IMR-90 (cell line): ENCODE measurements around the gene NSUN6. TPM values are rescaled to one million over a fixed set of nuclear protein-coding genes. Genes with fewer than 3 reads are reported as not detected.
A peak's percentile ranks its signal among the peaks of the same experiment; 100 is the strongest.

Experiments used
- ATAC-seq: fragments of 200-7000 bp; cut with Tn5 transposase; 2 replicates; pipeline ENCODE4 v1.9.1; 2020; ENCODE audit warnings: low read depth, mild to moderate bottlenecking, moderate library complexity
- BruUV-seq: library from RNA; stranded (reverse); fragments of 400-500 nt; replicated peaks from 2 replicates; lab custom pipeline; 2021; lab: Mats Ljungman, UMichigan
- CTCF ChIA-PET: fragments of 300-600 bp; formaldehyde crosslinking; extraction: SDS; loops from one replicate; lab custom pipeline; 2021; ENCODE audit warnings: antibody characterized with exemption; lab: Yijun Ruan, JAX
- POLR2A ChIA-PET: fragments of 300-600 bp; sonication (Branson Sonifier 250); formaldehyde crosslinking; loops from one replicate; lab custom pipeline; 2022; ENCODE audit warnings: antibody characterized with exemption; ENCODE audit not compliant: unreplicated experiment; lab: Charles Lee
- DNase-seq: peaks from one replicate; pipeline ENCODE4 v3.0.0; 2013
- H2AFZ ChIP-seq: replicated peaks from 2 replicates; pipeline ENCODE3; 2013; ENCODE audit warnings: low read length, mild to moderate bottlenecking; ENCODE audit not compliant: poor library complexity
- H2AK5ac ChIP-seq: 2 replicates; pipeline ENCODE4 v1.6.1; 2013; ENCODE audit warnings: low read depth, low read length, inconsistent platforms
- H2AK9ac ChIP-seq: replicated peaks from 2 replicates; pipeline ENCODE3; 2013; ENCODE audit warnings: mild to moderate bottlenecking, low read depth, low read length, moderate library complexity; ENCODE audit not compliant: poor library complexity
- H2BK120ac ChIP-seq: 2 replicates; pipeline ENCODE4 v1.6.1; 2013; ENCODE audit warnings: low read depth, low read length, inconsistent platforms
- H2BK15ac ChIP-seq: 3 replicates; pipeline ENCODE4 v1.6.1; 2013; ENCODE audit warnings: low read depth, low read length, inconsistent platforms
- H2BK20ac ChIP-seq: 2 replicates; pipeline ENCODE4 v1.6.1; 2013; ENCODE audit warnings: low read depth, mild to moderate bottlenecking, inconsistent platforms, low read length, moderate library complexity
- H2BK5ac ChIP-seq: 2 replicates; pipeline ENCODE4 v1.6.1; 2013; ENCODE audit warnings: mild to moderate bottlenecking, low read depth, low read length, inconsistent platforms; ENCODE audit not compliant: poor library complexity, severe bottlenecking
- H3K14ac ChIP-seq: replicated peaks from 2 replicates; pipeline ENCODE4 v1.6.1; 2013; ENCODE audit warnings: low read depth, low read length, inconsistent platforms
- H3K18ac ChIP-seq: 2 replicates; pipeline ENCODE4 v1.6.1; 2013; ENCODE audit warnings: low read depth, low read length, control low read depth
- H3K23ac ChIP-seq: 2 replicates; pipeline ENCODE4 v1.6.1; 2013; ENCODE audit warnings: low read depth, low read length, inconsistent platforms
- H3K27ac ChIP-seq: 2 replicates; pipeline ENCODE4 v1.5.1; 2013; ENCODE audit warnings: mild to moderate bottlenecking, control low read depth, low read length; ENCODE audit not compliant: insufficient read depth
- H3K27me3 ChIP-seq: 2 replicates; pipeline ENCODE4 v1.6.1; 2013; ENCODE audit warnings: low read length; ENCODE audit not compliant: control insufficient read depth, insufficient read depth
- H3K36me3 ChIP-seq: 2 replicates; pipeline ENCODE4 v1.6.1; 2013; ENCODE audit warnings: low read length, mixed read lengths; ENCODE audit not compliant: control insufficient read depth, insufficient read depth
- H3K4ac ChIP-seq: 2 replicates; pipeline ENCODE4 v1.6.1; 2013; ENCODE audit warnings: low read depth, low read length, inconsistent platforms
- H3K4me1 ChIP-seq: 2 replicates; pipeline ENCODE4 v1.6.1; 2013; ENCODE audit warnings: low read length, mixed read lengths; ENCODE audit not compliant: control insufficient read depth, insufficient read depth
- H3K4me2 ChIP-seq: 2 replicates; pipeline ENCODE4 v1.6.1; 2013; ENCODE audit warnings: low read depth, mild to moderate bottlenecking, control low read depth, low read length, moderate library complexity
- H3K4me3 ChIP-seq: 2 replicates; pipeline ENCODE4 v1.5.1; 2013; ENCODE audit warnings: low read depth, mild to moderate bottlenecking, control low read depth, low read length, moderate library complexity; ENCODE audit not compliant: insufficient read depth
- H3K56ac ChIP-seq: 2 replicates; pipeline ENCODE4 v1.6.1; 2013; ENCODE audit warnings: low read length, inconsistent platforms; ENCODE audit not compliant: insufficient read depth; ENCODE audit errors: extremely low read depth
- H3K79me1 ChIP-seq, 2 experiments: 2 replicates each; pipeline ENCODE4 v1.6.1; 2013; ENCODE audit warnings: low read length in 2 of 2, inconsistent platforms in 1 of 2, low read depth in 1 of 2
- H3K9ac ChIP-seq: 2 replicates; pipeline ENCODE4 v1.6.1; 2013; ENCODE audit warnings: low read depth, low read length, control low read depth
- H3K9me1 ChIP-seq: 2 replicates; pipeline ENCODE4 v1.6.1; 2013; ENCODE audit warnings: low read length, inconsistent platforms; ENCODE audit not compliant: insufficient read depth
- H3K9me3 ChIP-seq: 2 replicates; pipeline ENCODE4 v1.6.1; 2013; ENCODE audit warnings: low read length; ENCODE audit not compliant: control insufficient read depth, insufficient read depth
- H4K20me1 ChIP-seq: 2 replicates; pipeline ENCODE4 v1.6.1; 2013; ENCODE audit warnings: low read length, inconsistent platforms; ENCODE audit not compliant: insufficient read depth
- H4K5ac ChIP-seq: 2 replicates; pipeline ENCODE4 v1.6.1; 2013; ENCODE audit warnings: mild to moderate bottlenecking, low read depth, low read length, control low read depth
- H4K8ac ChIP-seq, 2 experiments: 2 replicates each; pipeline ENCODE4 v1.6.1; 2013; ENCODE audit warnings: low read depth in 2 of 2, low read length in 2 of 2, control low read depth in 1 of 2, inconsistent platforms in 1 of 2
- H4K91ac ChIP-seq: 2 replicates; pipeline ENCODE4 v1.6.1; 2013; ENCODE audit warnings: low read depth, low read length, inconsistent platforms; ENCODE audit not compliant: insufficient read depth
- CEBPB ChIP-seq: IDR thresholded peaks from 2 replicates; pipeline ENCODE4 v1.6.1; 2012; ENCODE audit warnings: low read depth, low read length, improper control_type of control experiment
- CHD1 ChIP-seq: IDR thresholded peaks from 2 replicates; pipeline ENCODE4 v1.6.1; 2012; ENCODE audit warnings: low read depth, low read length, improper control_type of control experiment
- CTCF ChIP-seq: conservative IDR thresholded peaks from 2 replicates; pipeline ENCODE4 v1.5.1; 2012; ENCODE audit warnings: mild to moderate bottlenecking, low read depth, low read length, improper control_type of control experiment
- MAFK ChIP-seq: IDR thresholded peaks from 2 replicates; pipeline ENCODE4 v1.6.1; 2012; ENCODE audit warnings: low read depth, low read length, improper control_type of control experiment
- MAZ ChIP-seq: IDR thresholded peaks from 2 replicates; pipeline ENCODE4 v1.6.1; 2012; ENCODE audit warnings: low read depth, mild to moderate bottlenecking, low read length, improper control_type of control experiment, moderate library complexity, borderline replicate concordance
- RCOR1 ChIP-seq: IDR thresholded peaks from 2 replicates; pipeline ENCODE4 v1.6.1; 2012; ENCODE audit warnings: mild to moderate bottlenecking, low read length, improper control_type of control experiment; ENCODE audit not compliant: insufficient replicate concordance
- WGBS, 2 experiments: methylation state at CpG; one replicate each; pipeline versions ENCODE4 v1.1.5 to v1.1.7; 2013; ENCODE audit warnings: missing lambda C conversion rate in 2 of 2; ENCODE audit not compliant: insufficient read length in 1 of 2; ENCODE audit errors: extremely low coverage in 2 of 2; 5-methylcytosine and 5-hydroxymethylcytosine counted together
- dilution Hi-C: fragments of 300-500 bp; cut with HindIII; formaldehyde crosslinking; loops from one replicate; pipeline ENCODE4 v1.14.3; 2018; ENCODE audit warnings: low sequenced_read_pairs; ENCODE audit not compliant: unreplicated experiment
- in situ Hi-C: fragments of 300-500 bp; cut with MboI; formaldehyde crosslinking; loops from 3 replicates; pipeline ENCODE4 v1.14.3; 2019; ENCODE audit warnings: low sequenced_read_pairs, inconsistent platforms, mixed read lengths
- intact Hi-C: fragments of 100-400 bp; cut with micrococcal nuclease; formaldehyde crosslinking; loops from 2 replicates; pipeline ENCODE4 v1.10.0; 2022
- polyA plus RNA-seq, 3 experiments: library from polyadenylated mRNA; depleted of rRNA; stranded (reverse); fragments of >200 nt; gene quantifications; 2 replicates each; pipeline ENCODE4 v1.2.3, GENCODE V29; 2012; ENCODE audit warnings: low replicate concordance in 1 of 3
- total RNA-seq: library from RNA; depleted of rRNA; stranded (reverse); fragments of >200 nt; gene quantifications from 2 replicates; pipeline ENCODE4 v1.2.3, GENCODE V29; 2012

NSUN6 gene
- total and polyA plus RNA-seq, 2 of the 4 experiments (the other 2 are of a cell fraction), result 4.6 to 11.5 TPM

- Histone ChIP-seq H4K91ac (no peak overlapping the region), H3K56ac (peak overlapping the region; percentile 22; the same call in 1 of the 2 replicates), H2BK120ac (no peak overlapping the region), H3K9me3 (no peaks in the 10 kb centered on the region), H3K18ac (no peak overlapping the region), H3K4me2 (peak overlapping the region; percentile 81), H3K27me3 (no peaks in the 10 kb centered on the region), H4K8ac (peak overlapping the region; percentile 97 to 98; a peak in 3 of 4 replicates), H3K4me3 (peak overlapping the region; percentile 93), H3K4ac (peak overlapping the region; percentile 24; the same call in 1 of the 2 replicates), H2AK9ac (no peak overlapping the region), H4K5ac (no peak overlapping the region; the same call in 1 of the 2 replicates), H3K4me1 (no peaks in the 10 kb centered on the region), H3K14ac (peak overlapping the region; percentile 62; the same call in 1 of the 2 replicates), H3K79me1 (peaks cover 13 to 24% of the 10 kb centered on the region in 2 experiments), H2AFZ (no peak overlapping the region), H2BK15ac (no peak overlapping the region), H4K20me1 (no peaks in the 10 kb centered on the region), H2AK5ac (no peak overlapping the region), H3K9me1 (no peaks in the 10 kb centered on the region), H2BK5ac (no peak overlapping the region), H3K9ac (peak overlapping the region; percentile 92), H3K36me3 (no peaks in the 10 kb centered on the region), H3K23ac (peak overlapping the region; percentile 90; the same call in 1 of the 2 replicates), H3K27ac (no peak overlapping the region), H2BK20ac (no peak overlapping the region)
- dilution Hi-C loops, result no loop called here
- ChIA-PET POLR2A (no interaction called here), CTCF (no interaction called here)
- no peak for DNase-seq
- no CpG with 5 or more reads among the region's 6 CpGs for WGBS, 2 experiments
- TF ChIP-seq CHD1, result no peak
- no peak for TF ChIP-seq CTCF
- TF ChIP-seq MAZ, result no peak
- 0 out of 2 replicates have a peak, but pooled peaks have one; percentile 8 for TF ChIP-seq CEBPB
- no peak for TF ChIP-seq RCOR1
- no peak for TF ChIP-seq MAFK
- in situ Hi-C loops, result no loop called here
- intact Hi-C loops, result loop anchor here (5.0 kb wide), 1 partner anchor 308 kb away; no protein-coding TSS in a partner anchor
- BruUV-seq, result no TSS peak
- ATAC-seq, result no peak
These were observed 886 bp downstream of the NSUN6 start for GRCh38 chr10:18650404-18650997.
